ENCODE measurements around the gene MROH8. TPM values are rescaled to one million over a fixed set of nuclear protein-coding genes. Genes with fewer than 3 reads are reported as not detected.

MROH8 gene
- total and polyA plus RNA-seq, 2 of the 13 experiments (the other 11 are each of a cell fraction or from before 2014, with no cell fraction given), result 2.6 to 5.5 TPM

DNA sequence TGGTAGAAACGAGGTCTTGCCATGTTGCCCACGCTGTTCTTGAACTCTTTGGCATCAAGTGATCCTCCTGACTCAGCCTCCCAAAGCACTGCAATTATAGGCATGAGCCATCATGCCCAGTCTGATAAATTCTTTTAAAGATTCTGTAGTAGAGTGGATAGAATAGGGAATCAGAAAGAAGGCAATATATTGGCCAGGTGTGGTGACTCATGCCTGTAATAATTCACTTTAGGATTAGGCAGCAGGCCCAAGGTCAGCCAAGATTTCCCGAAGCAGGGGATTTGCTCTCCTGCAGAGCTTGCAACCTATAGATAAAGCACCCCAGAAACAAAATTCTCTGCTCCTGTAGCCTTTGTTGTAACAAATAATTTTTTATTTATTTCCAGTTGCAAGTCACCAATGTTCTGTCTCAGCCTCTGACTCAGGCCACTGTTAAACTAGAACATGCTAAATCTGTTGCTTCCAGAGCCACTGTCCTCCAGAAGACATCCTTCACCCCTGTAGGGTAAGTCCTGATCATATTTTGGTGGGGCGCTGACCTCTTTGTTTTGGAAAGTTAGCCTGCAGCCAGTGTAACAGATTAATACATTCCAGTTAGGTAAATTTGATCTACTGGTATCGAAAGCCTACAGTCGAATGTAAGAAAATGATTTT is 30.4 kb upstream of the MROH8 start:
- ChIA-PET CTCF (ENCODE audit: low intra/inter-chr PET ratio, low total read pairs) (no interaction called here), POLR2A (no interaction called here)
- Histone ChIP-seq H3K4me1 (ENCODE audit: insufficient read depth, low read length) (no peaks in the 10 kb centered on the region), H4K20me1 (ENCODE audit: insufficient read depth, low read length) (no peaks in the 10 kb centered on the region), H3K27ac (ENCODE audit: extremely low read length, insufficient read depth, low read length) (no peak overlapping the region), H3K9me3 (ENCODE audit: low read length) (no peaks in the 10 kb centered on the region), H3K4me3 (replicated peaks in 1 of 3; ENCODE audit: insufficient read depth in 1 of 3, low read depth in 2 of 3, low read length in 3 of 3) (no peak overlapping the region), H3K36me3 (replicated peaks in 1 of 2; ENCODE audit: control insufficient read depth in 1 of 2, insufficient read depth in 2 of 2, low read length in 2 of 2) (peaks cover 51 to 85% of the 10 kb centered on the region in 2 experiments), H3K79me2 (ENCODE audit: insufficient read depth, low read length) (no peaks in the 10 kb centered on the region), H2AFZ (ENCODE audit: low read length) (no peak overlapping the region), H3K9ac (ENCODE audit: insufficient read depth, low read depth, low read length) (no peak overlapping the region), H3K27me3 (ENCODE audit: control insufficient read depth in 1 of 2, insufficient read depth in 2 of 2, low read length in 2 of 2) (no peaks in the 10 kb centered on the region), H3K4me2 (ENCODE audit: low read depth, low read length) (no peak overlapping the region)
- in situ Hi-C loops (cut with HindIII; ENCODE audit: extremely low pct_ligation_motif_present, low pct_unique_long_range_greater_than_20kb) (no loop called here), intact Hi-C loops (cut with micrococcal nuclease; ENCODE audit: unreplicated experiment) (no loop called here)
- ATAC-seq (no peak), DNase-seq (ENCODE audit: low spot score) (no peak), FAIRE-seq (no peak)
- WGBS (ENCODE audit: low lambda C conversion rate), result 93% methylated on average over 6 of the region's 6 CpGs
- TF ChIP-seq, protein P1, sequence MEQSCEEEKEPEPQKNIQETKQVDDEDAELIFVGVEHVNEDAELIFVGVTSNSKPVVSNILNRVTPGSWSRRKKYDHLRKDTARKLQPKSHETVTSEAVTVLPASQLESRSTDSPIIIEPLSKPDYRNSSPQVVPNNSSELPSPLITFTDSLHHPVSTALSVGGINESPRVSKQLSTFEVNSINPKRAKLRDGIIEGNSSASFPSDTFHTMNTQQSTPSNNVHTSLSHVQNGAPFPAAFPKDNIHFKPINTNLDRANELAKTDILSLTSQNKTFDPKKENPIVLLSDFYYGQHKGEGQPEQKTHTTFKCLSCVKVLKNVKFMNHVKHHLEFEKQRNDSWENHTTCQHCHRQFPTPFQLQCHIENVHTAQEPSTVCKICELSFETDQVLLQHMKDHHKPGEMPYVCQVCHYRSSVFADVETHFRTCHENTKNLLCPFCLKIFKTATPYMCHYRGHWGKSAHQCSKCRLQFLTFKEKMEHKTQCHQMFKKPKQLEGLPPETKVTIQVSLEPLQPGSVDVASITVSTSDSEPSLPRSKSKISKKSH (CRISPR knock-in tag; IDR thresholded peaks at IDR 0.05; ENCODE audit: borderline replicate concordance), result no peak
- no peak for TF ChIP-seq PAF1 (CRISPR knock-in tag; IDR thresholded peaks at IDR 0.05)
- no peak for TF ChIP-seq DNMT3B (CRISPR knock-in tag; conservative IDR thresholded peaks at IDR 0.05)
- TF ChIP-seq FOSL2 (CRISPR knock-in tag; IDR thresholded peaks at IDR 0.05), result 0 out of 2 replicates have a peak, but pooled peaks have one; percentile 19
- TF ChIP-seq ZNF232 (CRISPR knock-in tag; IDR thresholded peaks at IDR 0.05; ENCODE audit: borderline replicate concordance), result no peak
- TF ChIP-seq MTA3 (CRISPR knock-in tag; IDR thresholded peaks at IDR 0.05), result no peak
- TF ChIP-seq RBM22 (optimal IDR thresholded peaks at IDR 0.05; ENCODE audit: low read length), result peak; percentile 78
- BruUV-seq (replicated peaks), result no TSS peak

DNA sequence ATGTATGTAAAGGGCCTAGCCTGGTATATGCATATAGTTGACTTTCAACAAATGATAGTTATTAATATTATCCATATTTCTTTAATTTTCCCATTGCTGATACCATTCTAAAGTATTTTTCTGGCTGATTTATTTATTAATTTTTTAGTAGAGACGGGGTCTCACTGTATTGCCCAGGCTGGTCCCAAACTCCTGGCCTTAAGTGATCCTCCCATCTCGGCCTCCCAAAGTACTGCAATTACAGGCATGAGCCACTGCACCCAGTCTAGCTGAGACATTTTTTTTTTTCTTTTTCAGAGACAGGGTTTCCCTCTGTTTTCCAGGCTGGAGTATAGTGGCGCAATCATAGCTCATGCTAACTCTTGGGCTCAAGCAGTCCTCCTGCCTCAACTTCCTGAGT is 29.8 kb upstream of the MROH8 start:
- H3K4me1 ChIP-seq (ENCODE audit: insufficient read depth, low read length), result no peaks in the 10 kb centered on the region
- POLR2A ChIA-PET, result no interaction called here
- in situ Hi-C loops (cut with HindIII; ENCODE audit: extremely low pct_ligation_motif_present, low pct_unique_long_range_greater_than_20kb), result no loop called here
- H3K27ac ChIP-seq (ENCODE audit: extremely low read length, insufficient read depth, low read length), result no peak overlapping the region
- FAIRE-seq (no peak), DNase-seq (ENCODE audit: low spot score) (no peak), ATAC-seq (no peak; the same call in 2 of the 3 replicates)
- no peaks in the 10 kb centered on the region for H3K79me2 ChIP-seq (ENCODE audit: insufficient read depth, low read length)
- H3K27me3 ChIP-seq (ENCODE audit: control insufficient read depth in 1 of 2, insufficient read depth in 2 of 2, low read length in 2 of 2), result no peaks in the 10 kb centered on the region
- peaks cover 52 to 85% of the 10 kb centered on the region in 2 experiments for H3K36me3 ChIP-seq (replicated peaks in 1 of 2; ENCODE audit: control insufficient read depth in 1 of 2, insufficient read depth in 2 of 2, low read length in 2 of 2)
- no peak overlapping the region for H2AFZ ChIP-seq (ENCODE audit: low read length)
- CTCF ChIA-PET (ENCODE audit: low intra/inter-chr PET ratio, low total read pairs), result no interaction called here
- H3K9me3 ChIP-seq (ENCODE audit: low read length), result no peaks in the 10 kb centered on the region
- no peak overlapping the region for H3K4me3 ChIP-seq (replicated peaks in 1 of 3; ENCODE audit: insufficient read depth in 1 of 3, low read depth in 2 of 3, low read length in 3 of 3)
- intact Hi-C loops (cut with micrococcal nuclease; ENCODE audit: unreplicated experiment), result no loop called here
- no peak overlapping the region for H3K9ac ChIP-seq (ENCODE audit: insufficient read depth, low read depth, low read length)
- 0 out of 2 replicates have a peak, but pooled peaks cover under 1% of the 10 kb centered on the region for H4K20me1 ChIP-seq (ENCODE audit: insufficient read depth, low read length)
- H3K4me2 ChIP-seq (ENCODE audit: low read depth, low read length), result no peak overlapping the region
- BruUV-seq (replicated peaks), result no TSS peak
- WGBS (ENCODE audit: low lambda C conversion rate), result 87% methylated on average over 3 of the region's 3 CpGs
- no peak for TF ChIP-seq HNF4G (IDR thresholded peaks at IDR 0.05; ENCODE audit: borderline replicate concordance, low read depth, low read length)
- TF ChIP-seq HNF4G (CRISPR knock-in tag; IDR thresholded peaks at IDR 0.05; ENCODE audit: borderline replicate concordance, low read depth), result no peak
- TF ChIP-seq EP300 (IDR thresholded peaks at IDR 0.05; ENCODE audit: low read depth in 2 of 2, low read length in 2 of 2), result no peak
- TF ChIP-seq EP300 (CRISPR knock-in tag; IDR thresholded peaks at IDR 0.05; ENCODE audit: borderline replicate concordance), result no peak
- no peak for TF ChIP-seq ZEB1 (IDR thresholded peaks at IDR 0.05; ENCODE audit: insufficient replicate concordance, low read depth)
- no peak for TF ChIP-seq HNRNPL (IDR thresholded peaks at IDR 0.05; ENCODE audit: low read depth, low read length)
- peak; percentile 64 for TF ChIP-seq ZNF121 (CRISPR knock-in tag; IDR thresholded peaks at IDR 0.05)
- 0 out of 2 replicates have a peak, but pooled peaks have one; percentile 55 for TF ChIP-seq ZNF770 (CRISPR knock-in tag; IDR thresholded peaks at IDR 0.05)
- TF ChIP-seq ZBTB7A (CRISPR knock-in tag; IDR thresholded peaks at IDR 0.05), result no peak

All from HepG2 (cell line).